Measurements from ENCODE around the gene ARAP1.

Gene ARAP1

GRCh38 chr11:72710278-72710677 is 41.9 kb downstream of the ARAP1 start:
- DNase-seq (ENCODE audit: extremely low spot score, insufficient read length, low read depth) (no peak), FAIRE-seq (no peak)

GRCh38 chr11:72709478-72710238 is 42.5 kb downstream of the ARAP1 start:
- no peak for DNase-seq (ENCODE audit: extremely low spot score, insufficient read length, low read depth)
- no peak for FAIRE-seq

GRCh38 chr11:72707032-72707431 is 45.2 kb downstream of the ARAP1 start:
- DNase-seq (ENCODE audit: extremely low spot score, insufficient read length, low read depth) (no peak), FAIRE-seq (no peak)

GRCh38 chr11:72706579-72706978 is 45.6 kb downstream of the ARAP1 start:
- no peak for FAIRE-seq
- DNase-seq (ENCODE audit: extremely low spot score, insufficient read length, low read depth), result no peak

GRCh38 chr11:72705442-72706365 is 46.5 kb downstream of the ARAP1 start:
- DNase-seq (ENCODE audit: extremely low spot score, insufficient read length, low read depth), result no peak
- no peak for FAIRE-seq

- DNase-seq (ENCODE audit: extremely low spot score, insufficient read length, low read depth) (no peak), FAIRE-seq (peak; percentile 24)
Observed at GRCh38 chr11:72704783-72705265, 47.4 kb downstream of the ARAP1 start.

GRCh38 chr11:72704028-72704782 is 48.0 kb downstream of the ARAP1 start:
- FAIRE-seq (no peak), DNase-seq (ENCODE audit: extremely low spot score, insufficient read length, low read depth) (no peak)

- DNase-seq (ENCODE audit: extremely low spot score, insufficient read length, low read depth), result no peak
Observed at GRCh38 chr11:72703267-72704008, 48.8 kb downstream of the ARAP1 start.

GRCh38 chr11:72702577-72703241 is 49.5 kb downstream of the ARAP1 start:
- no peak for DNase-seq (ENCODE audit: extremely low spot score, insufficient read length, low read depth)
- FAIRE-seq, result no peak

More at GRCh38 chr11:72703267-72704008, 48.8 kb downstream of the ARAP1 start:
- no peak for FAIRE-seq

- no peak for DNase-seq (ENCODE audit: extremely low spot score, insufficient read length, low read depth)
- no peak for FAIRE-seq
Observed at GRCh38 chr11:72702096-72702495, 50.1 kb downstream of the ARAP1 start.

GRCh38 chr11:72701466-72701865 is 50.7 kb downstream of the ARAP1 start:
- FAIRE-seq (no peak), DNase-seq (ENCODE audit: extremely low spot score, insufficient read length, low read depth) (no peak)

- FAIRE-seq, result no peak
- no peak for DNase-seq (ENCODE audit: extremely low spot score, insufficient read length, low read depth)
Observed at GRCh38 chr11:72700146-72700545, 52.1 kb downstream of the ARAP1 start.

- no peak for FAIRE-seq
- DNase-seq (ENCODE audit: extremely low spot score, insufficient read length, low read depth), result no peak
Observed at GRCh38 chr11:72697814-72698213, 54.4 kb downstream of the ARAP1 start.

- no peak for DNase-seq (ENCODE audit: extremely low spot score, insufficient read length, low read depth)
- no peak for FAIRE-seq
Observed at GRCh38 chr11:72696866-72697700, 55.1 kb downstream of the ARAP1 start.

- DNase-seq (ENCODE audit: extremely low spot score, insufficient read length, low read depth) (no peak), FAIRE-seq (no peak)
Observed at GRCh38 chr11:72695354-72695753, 56.9 kb downstream of the ARAP1 start.

- DNase-seq (ENCODE audit: extremely low spot score, insufficient read length, low read depth) (no peak), FAIRE-seq (no peak)
Observed at GRCh38 chr11:72693271-72693968, 58.8 kb downstream of the ARAP1 start.

- FAIRE-seq (no peak), DNase-seq (ENCODE audit: extremely low spot score, insufficient read length, low read depth) (no peak)
Observed at GRCh38 chr11:72692498-72693237, 59.5 kb downstream of the ARAP1 start.
